Tibial nerve (tissue), 3 donors: ENCODE results near the gene YARS1.

ENCODE experiments used
- CTCF ChIP-seq, 5 experiments: fragments of 200-600 bp in 3 of 5; fragments of 450-650 bp in 2 of 5; sonication (generic) in 3 of 5; IDR thresholded peaks; one replicate each; pipeline ENCODE4 v1.5.1; 2016 to 2019; ENCODE audit warnings: antibody characterized with exemption in 5 of 5, mild to moderate bottlenecking in 3 of 5, moderate library complexity in 2 of 5
- POLR2A ChIP-seq, 2 donors: fragments of 450-650 bp; IDR thresholded peaks; one replicate each; pipeline ENCODE4 v1.6.1; 2017; ENCODE audit warnings: antibody characterized with exemption in 2 of 2, mild to moderate bottlenecking in 2 of 2, moderate library complexity in 2 of 2

- TF ChIP-seq CTCF (IDR thresholded peaks at IDR 0.05) (no peak), POLR2A (IDR thresholded peaks at IDR 0.05) (no peak)
Measured at GRCh38 chr1:32810358-32810757, 6.8 kb downstream of the YARS1 start.
